HG03064 (cell line): ENCODE results near the gene DAB2IP.

Experiments
- ATAC-seq: cut with Tn5 transposase; IDR thresholded peaks from one replicate; pipeline ENCODE4 v1.9.1; 2021; ENCODE audit warnings: low read depth; ENCODE audit not compliant: unreplicated experiment

The DAB2IP gene

DNA sequence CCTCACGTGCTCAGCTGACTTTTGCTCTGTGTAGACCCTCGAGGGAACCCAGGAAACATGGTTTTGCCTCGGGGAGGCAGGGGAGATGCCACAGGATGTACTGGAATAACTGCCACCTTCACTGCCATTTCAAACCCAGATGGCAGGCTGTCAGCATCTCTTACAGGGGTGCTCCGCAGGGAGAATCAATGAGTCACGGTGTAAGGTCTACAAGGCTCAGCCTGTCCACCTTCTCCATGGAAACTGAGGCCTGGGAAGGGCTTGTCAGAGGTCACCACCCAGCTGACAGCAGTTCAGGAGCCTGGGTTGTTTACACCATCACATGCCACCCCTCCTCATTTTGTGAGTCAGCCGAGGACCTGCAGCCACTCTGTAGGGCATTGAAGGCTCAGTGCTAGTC is 30.8 kb downstream of the DAB2IP start:
- ATAC-seq = no peak

- no peak for ATAC-seq
Measured at GRCh38 chr9:121682926-121683515, 31.6 kb downstream of the DAB2IP start.

GRCh38 chr9:121683652-121684051 is 32.2 kb downstream of the DAB2IP start:
- no peak for ATAC-seq

- no peak for ATAC-seq
Measured at GRCh38 chr9:121684381-121685145, 33.1 kb downstream of the DAB2IP start.

GRCh38 chr9:121685146-121685794 is 33.8 kb downstream of the DAB2IP start:
- no peak for ATAC-seq

GRCh38 chr9:121685795-121686377 is 34.5 kb downstream of the DAB2IP start:
- ATAC-seq = no peak

- no peak for ATAC-seq
Measured at GRCh38 chr9:121686930-121687541, 35.6 kb downstream of the DAB2IP start.

GRCh38 chr9:121688146-121688680 is 36.8 kb downstream of the DAB2IP start:
- ATAC-seq = no peak

DNA sequence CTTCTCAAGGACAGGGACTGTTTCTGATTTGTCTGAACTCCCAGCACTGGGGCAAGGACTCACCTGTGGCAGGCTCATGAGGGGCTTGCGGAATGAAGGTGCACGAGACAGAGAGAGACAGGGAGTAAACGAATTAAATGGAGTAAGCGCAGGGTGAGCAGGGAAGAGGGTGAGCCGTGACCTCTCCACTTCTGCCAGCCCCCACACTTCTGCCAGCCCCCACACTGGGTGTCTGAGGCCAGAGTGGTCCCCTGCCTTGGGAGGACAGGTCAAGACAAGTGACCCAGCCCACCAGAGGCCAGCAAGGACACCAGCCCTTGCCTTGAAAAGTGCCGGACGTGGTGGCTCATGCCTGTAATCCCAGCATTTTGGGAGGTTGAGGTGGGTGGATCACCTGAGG is 37.2 kb downstream of the DAB2IP start:
- no peak for ATAC-seq

GRCh38 chr9:121689461-121690157 is 38.2 kb downstream of the DAB2IP start:
- no peak for ATAC-seq

DNA sequence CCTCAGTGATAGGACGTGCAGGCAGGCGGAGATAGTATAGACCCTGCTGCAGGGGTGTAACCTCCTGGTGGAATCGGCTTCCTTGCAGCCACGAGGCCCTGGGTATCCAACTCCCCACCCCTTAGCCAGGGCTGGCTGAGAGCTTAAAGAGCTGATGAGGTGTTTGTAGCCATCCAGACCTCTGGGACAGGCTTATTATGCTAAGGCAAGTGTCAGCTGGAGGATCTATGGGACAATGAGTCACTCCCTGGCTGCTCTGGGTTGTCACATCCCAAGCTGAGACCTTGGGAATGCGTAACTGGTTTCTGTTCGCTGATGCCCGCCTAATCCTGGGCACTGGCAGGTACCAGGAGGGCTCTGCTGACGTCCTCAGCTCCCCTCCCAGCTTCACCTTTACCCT is 38.9 kb downstream of the DAB2IP start:
- ATAC-seq = no peak

GRCh38 chr9:121690766-121691165 is 39.3 kb downstream of the DAB2IP start:
- no peak for ATAC-seq

- no peak for ATAC-seq
Measured at GRCh38 chr9:121691890-121692289, 40.5 kb downstream of the DAB2IP start.

DNA sequence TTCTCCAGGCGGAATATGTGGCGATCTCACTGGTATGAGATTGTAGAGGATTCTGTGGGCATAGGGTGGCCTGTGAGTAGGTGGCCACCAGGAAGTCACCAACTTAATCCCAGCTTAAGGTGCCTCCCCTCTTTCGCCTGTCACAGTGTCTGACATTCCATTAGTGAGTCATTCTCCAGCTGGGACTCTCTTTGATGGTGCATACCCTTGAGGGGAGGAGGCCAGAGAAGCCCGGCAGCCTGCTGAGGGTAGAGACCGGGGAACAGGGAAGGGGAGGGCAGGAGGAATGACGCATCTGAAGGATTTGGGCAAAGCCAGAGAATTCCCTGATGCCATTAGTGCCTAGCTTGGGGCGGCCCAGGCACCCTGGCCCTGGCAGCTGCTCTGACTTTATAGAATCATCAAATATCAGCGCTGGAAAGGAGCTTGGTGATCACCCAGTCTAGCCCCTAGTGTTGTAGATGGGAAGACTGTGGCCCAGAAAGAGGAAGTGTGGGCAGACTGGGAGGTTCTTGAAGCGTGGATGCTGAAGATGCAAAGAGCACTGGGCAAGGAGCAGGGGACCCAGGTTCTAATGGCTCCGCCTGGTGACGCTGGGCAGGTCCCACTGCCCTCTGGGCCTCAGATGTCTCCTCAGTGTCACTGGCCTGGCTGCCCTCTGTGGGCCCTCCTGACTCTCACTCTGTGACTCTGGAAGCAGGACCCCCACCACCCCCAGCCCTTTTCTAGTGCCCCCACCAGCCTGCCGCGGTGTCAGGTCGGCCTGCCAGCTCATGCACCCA is 41.4 kb downstream of the DAB2IP start:
- ATAC-seq = no peak

GRCh38 chr9:121693388-121693670 is 41.9 kb downstream of the DAB2IP start:
- ATAC-seq = no peak

DNA sequence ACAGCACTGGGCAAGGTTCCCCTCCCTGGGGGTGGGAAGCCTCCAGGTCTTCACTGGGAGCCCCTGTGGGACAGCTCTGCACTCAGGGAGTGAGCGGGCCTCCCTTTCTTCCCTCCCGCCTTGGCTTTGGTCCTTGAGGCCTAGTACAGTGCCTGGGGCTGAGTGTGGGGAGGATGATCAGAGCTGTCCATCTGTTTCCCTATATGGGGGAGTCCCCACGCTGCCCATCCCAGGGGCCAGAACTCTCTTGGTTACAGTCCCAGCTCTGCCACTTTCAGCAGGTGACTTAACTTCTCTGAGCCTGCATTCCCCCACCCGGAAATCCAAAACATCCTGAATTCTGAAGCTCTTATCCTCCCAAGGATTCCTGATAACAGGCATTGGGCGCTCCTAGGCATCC is 42.6 kb downstream of the DAB2IP start:
- no peak for ATAC-seq

GRCh38 chr9:121694600-121694999 is 43.2 kb downstream of the DAB2IP start:
- ATAC-seq = no peak

- no peak for ATAC-seq
Measured at GRCh38 chr9:121696930-121697329, 45.5 kb downstream of the DAB2IP start.

- ATAC-seq = peak; percentile 66
Measured at GRCh38 chr9:121698627-121699570, 47.5 kb downstream of the DAB2IP start.
